ENCODE results near the gene PIK3R2. TPM values are rescaled to one million over a fixed set of nuclear protein-coding genes. Genes with fewer than 3 reads are reported as not detected.

The PIK3R2 gene
- total RNA-seq, 1 donor from 2014 or later = 21.6 TPM

DNA sequence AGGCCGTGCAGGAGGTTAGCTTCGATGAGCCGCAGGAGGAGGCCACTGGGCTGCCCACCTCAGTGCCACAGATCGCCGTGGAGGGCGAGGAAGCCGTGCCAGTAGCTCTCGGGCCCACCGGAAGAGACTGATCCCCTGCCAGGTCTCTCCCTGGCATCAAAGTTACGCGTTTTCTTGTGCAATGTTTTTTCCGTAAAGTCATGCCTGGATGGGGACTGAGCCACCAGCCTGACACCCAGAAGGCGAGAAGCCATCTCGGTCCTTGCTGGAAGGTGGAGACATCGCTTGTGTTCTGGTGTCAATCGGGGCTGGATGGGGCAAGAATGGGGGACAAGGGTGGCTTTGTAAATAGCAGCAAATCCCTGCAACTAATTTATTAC is 3.4 kb upstream of the PIK3R2 start:
- Histone ChIP-seq H3K27me3 (ENCODE audit: low read depth) (no peaks in the 10 kb centered on the region), H3K4me1 (peaks cover 20% of the 10 kb centered on the region), H3K27ac (no peak overlapping the region), H3K4me3 (no peak overlapping the region), H3K9me3 (no peaks in the 10 kb centered on the region), H3K36me3 (peaks cover 33% of the 10 kb centered on the region)
- ATAC-seq = no peak
- intact Hi-C loops (cut with DNase I) = no loop called here
- no peak for DNase-seq
- TF ChIP-seq, protein P1, sequence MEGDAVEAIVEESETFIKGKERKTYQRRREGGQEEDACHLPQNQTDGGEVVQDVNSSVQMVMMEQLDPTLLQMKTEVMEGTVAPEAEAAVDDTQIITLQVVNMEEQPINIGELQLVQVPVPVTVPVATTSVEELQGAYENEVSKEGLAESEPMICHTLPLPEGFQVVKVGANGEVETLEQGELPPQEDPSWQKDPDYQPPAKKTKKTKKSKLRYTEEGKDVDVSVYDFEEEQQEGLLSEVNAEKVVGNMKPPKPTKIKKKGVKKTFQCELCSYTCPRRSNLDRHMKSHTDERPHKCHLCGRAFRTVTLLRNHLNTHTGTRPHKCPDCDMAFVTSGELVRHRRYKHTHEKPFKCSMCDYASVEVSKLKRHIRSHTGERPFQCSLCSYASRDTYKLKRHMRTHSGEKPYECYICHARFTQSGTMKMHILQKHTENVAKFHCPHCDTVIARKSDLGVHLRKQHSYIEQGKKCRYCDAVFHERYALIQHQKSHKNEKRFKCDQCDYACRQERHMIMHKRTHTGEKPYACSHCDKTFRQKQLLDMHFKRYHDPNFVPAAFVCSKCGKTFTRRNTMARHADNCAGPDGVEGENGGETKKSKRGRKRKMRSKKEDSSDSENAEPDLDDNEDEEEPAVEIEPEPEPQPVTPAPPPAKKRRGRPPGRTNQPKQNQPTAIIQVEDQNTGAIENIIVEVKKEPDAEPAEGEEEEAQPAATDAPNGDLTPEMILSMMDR (IDR thresholded peaks at IDR 0.05) = no peak

DNA sequence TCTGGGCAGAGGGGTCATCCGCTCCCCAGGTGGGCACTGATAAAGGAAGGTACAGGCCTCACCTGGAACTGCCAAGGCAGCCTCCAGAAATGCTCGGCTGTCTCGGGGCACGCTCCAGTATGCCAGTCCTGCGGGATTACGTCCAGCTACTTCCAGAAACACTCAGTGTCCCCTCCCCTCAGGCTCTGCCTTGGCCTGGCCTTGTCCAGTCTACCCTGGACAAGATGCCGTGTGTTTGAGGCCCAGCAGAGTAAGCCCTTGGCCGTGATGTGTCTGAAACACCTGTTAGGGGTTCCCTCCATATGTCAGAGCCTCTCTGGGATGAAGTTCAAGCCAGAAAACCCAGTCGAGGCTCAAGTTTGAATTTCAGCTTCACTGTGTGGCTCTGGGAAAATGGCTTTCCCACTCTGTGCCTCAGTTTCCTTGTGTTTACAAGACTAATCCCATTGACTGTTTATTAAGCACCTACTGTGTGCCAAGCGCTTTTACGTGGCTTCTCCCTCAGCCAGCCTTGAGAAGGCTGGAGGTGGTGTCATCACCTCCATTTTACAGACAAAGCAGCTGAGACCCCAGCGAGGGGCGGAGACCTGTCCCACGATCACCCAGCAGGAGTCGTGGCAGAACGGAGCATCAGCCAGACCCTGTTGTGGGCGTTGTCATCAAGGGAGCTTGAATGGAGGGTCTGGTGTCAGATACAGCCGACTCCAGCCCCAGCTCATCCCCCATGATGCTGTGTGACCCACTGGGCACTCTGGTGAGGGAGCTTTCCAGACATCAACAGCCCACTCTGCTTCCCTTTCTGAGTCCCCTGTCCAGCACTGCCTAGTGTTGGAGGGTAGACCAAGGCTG is 2.0 kb upstream of the PIK3R2 start:
- peaks cover 27% of the 10 kb centered on the region for H3K4me1 ChIP-seq
- H3K27me3 ChIP-seq (ENCODE audit: low read depth) = no peaks in the 10 kb centered on the region
- no peak overlapping the region for H3K27ac ChIP-seq
- DNase-seq = no peak
- peaks cover 25% of the 10 kb centered on the region for H3K36me3 ChIP-seq
- TF ChIP-seq, protein P1 (IDR thresholded peaks at IDR 0.05) = no peak
- intact Hi-C loops (cut with DNase I) = no loop called here
- no peak overlapping the region for H3K4me3 ChIP-seq
- no peaks in the 10 kb centered on the region for H3K9me3 ChIP-seq
- ATAC-seq = no peak

DNA sequence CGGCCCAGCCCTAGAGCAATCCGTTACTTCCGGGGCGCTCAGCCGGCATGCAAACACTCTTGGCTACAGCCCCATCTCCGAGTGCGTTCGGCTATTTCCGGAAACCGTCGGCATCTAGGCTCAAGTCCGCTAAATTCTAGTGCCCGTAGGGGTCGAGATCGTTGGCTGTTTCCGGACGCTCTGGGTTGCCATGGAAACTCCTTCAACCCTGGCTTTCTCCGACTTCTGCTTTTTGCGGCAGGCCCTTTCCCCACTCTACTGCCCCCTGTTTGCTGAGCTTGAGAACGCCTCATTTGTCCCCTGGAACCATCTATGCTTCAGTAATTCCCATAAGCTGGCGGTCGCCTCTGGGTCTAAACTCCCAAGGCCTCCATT is 534 bp upstream of the PIK3R2 start:
- Histone ChIP-seq H3K27me3 (ENCODE audit: low read depth) (no peaks in the 10 kb centered on the region), H3K9me3 (no peaks in the 10 kb centered on the region), H3K36me3 (peaks cover 16% of the 10 kb centered on the region), H3K4me1 (peaks cover 42% of the 10 kb centered on the region), H3K27ac (peak overlapping the region; percentile 95), H3K4me3 (peak overlapping the region; percentile 83)
- ATAC-seq (peak; percentile 82 to 84), DNase-seq (peak; percentile 97)
- TF ChIP-seq, protein P1 (IDR thresholded peaks at IDR 0.05) = peak; percentile 57
- intact Hi-C loops (cut with DNase I) = no loop called here

DNA sequence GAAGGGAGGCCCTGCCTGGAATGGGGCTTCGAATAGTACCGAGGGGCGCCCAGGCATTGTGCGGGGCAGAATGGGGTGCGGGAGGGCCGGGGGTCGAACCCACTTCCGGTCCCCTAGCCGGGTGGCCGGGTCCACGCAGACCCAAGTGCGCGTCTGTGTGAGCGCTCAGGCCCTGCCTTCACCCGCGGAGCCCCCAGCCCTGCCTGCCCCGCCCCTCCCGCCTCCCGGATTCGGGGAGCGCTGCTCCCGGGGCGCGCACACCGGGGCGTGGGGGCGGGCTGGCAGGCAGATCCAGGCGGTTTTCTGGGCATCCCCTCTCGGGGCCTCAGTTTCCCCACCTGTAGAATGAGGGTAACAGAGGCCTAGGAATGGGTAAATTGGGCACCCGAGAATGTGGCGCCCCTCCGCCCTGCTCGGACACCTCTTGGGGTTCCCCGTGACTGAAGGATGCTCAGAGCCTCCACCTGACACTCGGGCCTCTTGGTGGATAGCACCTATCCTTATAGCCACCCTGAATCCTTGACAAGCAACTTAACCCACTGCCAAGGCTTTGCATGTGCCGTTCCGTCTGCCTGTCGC is 682 bp downstream of the PIK3R2 start:
- no peaks in the 10 kb centered on the region for H3K27me3 ChIP-seq (ENCODE audit: low read depth)
- no peaks in the 10 kb centered on the region for H3K9me3 ChIP-seq
- ATAC-seq = peak; percentile 0
- DNase-seq = peak; percentile 59
- TF ChIP-seq, protein P1 (IDR thresholded peaks at IDR 0.05) = no peak
- H3K27ac ChIP-seq = peak overlapping the region; percentile 95
- peak overlapping the region; percentile 83 for H3K4me3 ChIP-seq
- intact Hi-C loops (cut with DNase I) = no loop called here
- peaks cover 48% of the 10 kb centered on the region for H3K4me1 ChIP-seq
- peaks cover 12% of the 10 kb centered on the region for H3K36me3 ChIP-seq

DNA sequence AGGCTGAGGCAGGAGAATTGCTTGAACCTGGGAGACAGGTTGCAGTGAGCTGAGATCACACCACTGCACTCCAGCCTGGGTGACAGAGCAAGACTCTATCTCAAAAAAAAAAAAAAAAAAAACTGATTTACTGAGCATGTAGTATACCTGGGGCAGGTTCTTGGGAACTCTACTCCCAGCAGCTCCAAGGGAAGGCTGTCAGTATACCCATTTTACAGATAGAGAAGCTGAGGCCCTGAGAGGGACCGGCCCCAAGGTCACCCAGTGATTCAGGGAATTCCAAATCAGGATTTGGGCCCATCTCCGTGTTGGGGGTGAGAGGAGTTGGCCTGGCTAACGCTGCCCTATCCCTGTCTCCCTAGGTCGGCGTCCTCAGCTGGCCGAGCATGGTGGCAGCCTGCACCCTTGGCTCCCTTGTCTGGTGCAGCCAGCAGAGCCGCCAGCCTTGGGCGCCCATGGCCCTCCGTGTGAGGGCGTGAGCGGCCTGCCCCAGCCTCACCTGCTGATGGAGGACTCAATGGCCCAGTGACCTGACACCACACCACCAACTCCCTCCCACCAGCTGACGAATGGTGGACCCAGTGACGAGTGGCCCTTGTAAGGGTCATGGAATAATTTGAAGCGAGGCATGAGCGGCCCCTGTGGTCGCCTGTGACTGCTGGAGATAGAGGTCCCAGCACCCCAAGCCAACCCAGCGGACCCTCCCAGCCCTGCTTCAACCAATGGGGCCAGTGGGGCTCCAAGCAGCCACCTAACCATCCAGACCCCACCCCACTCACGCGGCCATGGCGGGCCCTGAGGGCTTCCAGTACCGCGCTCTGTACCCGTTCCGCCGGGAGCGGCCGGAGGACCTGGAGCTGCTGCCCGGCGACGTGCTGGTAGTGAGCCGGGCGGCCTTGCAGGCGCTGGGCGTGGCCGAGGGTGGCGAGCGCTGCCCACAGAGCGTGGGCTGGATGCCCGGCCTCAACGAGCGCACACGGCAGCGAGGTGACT is 2.4 kb downstream of the PIK3R2 start:
- Histone ChIP-seq H3K27me3 (ENCODE audit: low read depth) (no peaks in the 10 kb centered on the region), H3K4me1 (peaks cover 48% of the 10 kb centered on the region), H3K27ac (peak overlapping the region; percentile 38), H3K36me3 (peaks cover 12% of the 10 kb centered on the region), H3K4me3 (peak overlapping the region; percentile 7), H3K9me3 (no peaks in the 10 kb centered on the region)
- ATAC-seq (no peak), DNase-seq (peak; percentile 75)
- intact Hi-C loops (cut with DNase I) = no loop called here
- TF ChIP-seq, protein P1 (IDR thresholded peaks at IDR 0.05) = no peak
